GM12878 (cell line): ENCODE data around the gene AAR2. TPM values are rescaled to one million over a fixed set of nuclear protein-coding genes. Genes with fewer than 3 reads are reported as not detected.

Source experiments
- ATAC-seq: fragments of 200-7000 bp; cut with Tn5 transposase; 3 replicates; pipeline ENCODE4 v1.9.1; 2020; ENCODE audit warnings: mild to moderate bottlenecking, moderate library complexity
- BruUV-seq: library from RNA; stranded (reverse); fragments of 400-500 nt; replicated peaks from 2 replicates; lab custom pipeline; 2021; lab: Mats Ljungman, UMichigan
- CTCF ChIA-PET: fragments of 300-600 bp; sonication (Branson Sonifier 250); formaldehyde crosslinking; extraction: SDS; loops from one replicate; lab custom pipeline; 2021; ENCODE audit warnings: inconsistent platforms; lab: Yijun Ruan, JAX
- POLR2A ChIA-PET: fragments of 350-600 bp; formaldehyde crosslinking; extraction: SDS; loops from one replicate; lab custom pipeline; 2021; ENCODE audit warnings: inconsistent platforms; lab: Charles Lee
- RAD21 ChIA-PET: fragments of 300-600 bp; sonication (Branson Sonifier 250); formaldehyde crosslinking; loops from one replicate; lab custom pipeline; 2023; ENCODE audit warnings: antibody characterized with exemption; ENCODE audit not compliant: unreplicated experiment; lab: Charles Lee
- SMC1A ChIA-PET: fragments of 300-600 bp; sonication (Branson Sonifier 250); formaldehyde crosslinking; loops from one replicate; lab custom pipeline; 2023; ENCODE audit not compliant: unreplicated experiment, uncharacterized antibody; lab: Charles Lee
- DNase-seq: peaks from one replicate; pipeline ENCODE4 v3.0.0-alpha.2; 2011; ENCODE audit warnings: low read depth, low spot score
- FAIRE-seq: peaks from 3 replicates; lab custom pipeline; 2011; peaks lifted over from hg19 to GRCh38; lab: Jason Lieb, UNC
- H2AFZ ChIP-seq: 2 replicates; pipeline ENCODE4 v1.6.0; 2011; ENCODE audit warnings: low read depth, low read length, control low read depth; ENCODE audit not compliant: control insufficient read depth
- H3K27ac ChIP-seq: 2 replicates; pipeline ENCODE4 v1.5.1; 2011; ENCODE audit warnings: control low read depth; ENCODE audit not compliant: control insufficient read depth, insufficient read depth
- H3K27me3 ChIP-seq, 2 experiments: replicated peaks in 1 of 2; 2 replicates each; pipeline versions ENCODE4 v1.6.0 to v1.6.1; 2011; ENCODE audit warnings: low read length in 1 of 2; ENCODE audit not compliant: control insufficient read depth in 2 of 2, insufficient read depth in 2 of 2
- H3K36me3 ChIP-seq, 2 experiments: 2 replicates each; pipeline ENCODE4 v1.5.1; 2011; ENCODE audit warnings: low read length in 1 of 2; ENCODE audit not compliant: control insufficient read depth in 2 of 2, insufficient read depth in 2 of 2
- H3K4me1 ChIP-seq: 2 replicates; pipeline ENCODE4 v1.6.1; 2011; ENCODE audit warnings: mild to moderate bottlenecking, low read length, moderate library complexity, mixed read lengths; ENCODE audit not compliant: control insufficient read depth, insufficient read depth
- H3K4me2 ChIP-seq: 2 replicates; pipeline ENCODE4 v1.6.0; 2011; ENCODE audit warnings: control low read depth; ENCODE audit not compliant: control insufficient read depth, insufficient read depth
- H3K4me3 ChIP-seq: fragments of 200-600 bp; sonication (generic); 2 replicates; pipeline ENCODE4 v1.5.1; 2016
- H3K79me2 ChIP-seq: 2 replicates; pipeline ENCODE4 v1.6.0; 2011; ENCODE audit warnings: low read length; ENCODE audit not compliant: control insufficient read depth, insufficient read depth
- H3K9ac ChIP-seq: 2 replicates; pipeline ENCODE4 v1.8.0; 2011; ENCODE audit warnings: low read length, control low read depth, mixed read lengths; ENCODE audit not compliant: control insufficient read depth, insufficient read depth
- H3K9me3 ChIP-seq: replicated peaks from 3 replicates; pipeline ENCODE4 v1.5.1; 2011; ENCODE audit warnings: mild to moderate bottlenecking, low read length; ENCODE audit not compliant: control insufficient read depth, insufficient read depth
- H4K20me1 ChIP-seq: 2 replicates; pipeline ENCODE4 v1.6.0; 2011; ENCODE audit not compliant: control insufficient read depth, insufficient read depth
- BCL11A ChIP-seq: IDR thresholded peaks from 2 replicates; pipeline ENCODE4 v1.6.1; 2011; ENCODE audit warnings: low read depth, low read length
- CBX5 ChIP-seq: sonication (generic); IDR thresholded peaks from 2 replicates; pipeline ENCODE4 v1.6.1; 2016; ENCODE audit warnings: low read depth, moderate library complexity, mild to moderate bottlenecking, inconsistent platforms
- FOXM1 ChIP-seq: IDR thresholded peaks from 2 replicates; pipeline ENCODE4 v1.6.1; 2012; ENCODE audit warnings: low read depth, mild to moderate bottlenecking, inconsistent platforms, low read length, moderate library complexity
- IKZF1 ChIP-seq: fragments of 450-650 bp; conservative IDR thresholded peaks from 2 replicates; pipeline ENCODE4 v1.6.1; 2017; ENCODE audit warnings: antibody characterized with exemption, mild to moderate bottlenecking
- LARP7 ChIP-seq: fragments of 450-650 bp; IDR thresholded peaks from 2 replicates; pipeline ENCODE4 v1.6.1; 2017; ENCODE audit warnings: mild to moderate bottlenecking
- MEF2A ChIP-seq: IDR thresholded peaks from 2 replicates; pipeline ENCODE4 v1.6.1; 2011; ENCODE audit warnings: low read depth, mild to moderate bottlenecking, low read length, moderate library complexity; ENCODE audit not compliant: insufficient read depth
- MXI1 ChIP-seq: fragments of 150-350 bp; IDR thresholded peaks from 2 replicates; pipeline ENCODE4 v1.6.1; 2011; ENCODE audit warnings: low read depth, mild to moderate bottlenecking, inconsistent platforms, low read length, improper control_type of control experiment
- NBN ChIP-seq: fragments of 450-650 bp; IDR thresholded peaks from 2 replicates; pipeline ENCODE4 v1.6.1; 2016
- NFIC ChIP-seq: IDR thresholded peaks from 2 replicates; pipeline ENCODE4 v1.6.1; 2012; ENCODE audit warnings: low read depth, mild to moderate bottlenecking, inconsistent platforms, low read length, moderate library complexity
- NRF1 ChIP-seq: conservative IDR thresholded peaks from 2 replicates; pipeline ENCODE4 v1.6.1; 2011; ENCODE audit warnings: mild to moderate bottlenecking, low read depth, low read length, improper control_type of control experiment
- RAD51 ChIP-seq: fragments of 450-650 bp; IDR thresholded peaks from 2 replicates; pipeline ENCODE4 v1.6.1; 2016; ENCODE audit warnings: moderate library complexity, mild to moderate bottlenecking, inconsistent platforms
- RCOR1 ChIP-seq: conservative IDR thresholded peaks from 2 replicates; pipeline ENCODE4 v1.6.1; 2012; ENCODE audit warnings: low read depth, low read length, improper control_type of control experiment
- RFX5 ChIP-seq: IDR thresholded peaks from 2 replicates; pipeline ENCODE4 v1.6.1; 2011; ENCODE audit warnings: low read depth, low read length, improper control_type of control experiment
- RUNX3 ChIP-seq: IDR thresholded peaks from 2 replicates; pipeline ENCODE4 v1.6.1; 2012; ENCODE audit warnings: low read length, inconsistent platforms
- TAF1 ChIP-seq: IDR thresholded peaks from 2 replicates; pipeline ENCODE4 v1.6.1; 2011; ENCODE audit warnings: mild to moderate bottlenecking, low read depth, low read length, borderline replicate concordance
- YBX1 ChIP-seq: fragments of 450-650 bp; IDR thresholded peaks from 2 replicates; pipeline ENCODE4 v1.6.1; 2016; ENCODE audit warnings: antibody characterized with exemption
- ZBED1 ChIP-seq: IDR thresholded peaks from 2 replicates; pipeline ENCODE4 v1.6.1; 2016; ENCODE audit warnings: borderline replicate concordance
- ZNF217 ChIP-seq: fragments of 450-650 bp; IDR thresholded peaks from 2 replicates; pipeline ENCODE4 v1.6.1; 2017; ENCODE audit warnings: antibody characterized with exemption, mild to moderate bottlenecking
- WGBS: methylation state at CpG from one replicate; pipeline ENCODE4 v1.1.6; 2016; ENCODE audit warnings: low lambda C conversion rate; ENCODE audit not compliant: insufficient replicate concordance, insufficient coverage; ENCODE audit errors: missing lambda C conversion rate; 5-methylcytosine and 5-hydroxymethylcytosine counted together
- in situ Hi-C: fragments of 300-500 bp; cut with MboI; formaldehyde crosslinking; loops from 9 replicates; pipeline ENCODE4 v1.14.3; 2018; ENCODE audit warnings: mixed read lengths
- intact Hi-C: fragments of 100-400 bp; cut with micrococcal nuclease; formaldehyde crosslinking; loops from one replicate; pipeline ENCODE4 v1.14.2; 2022; ENCODE audit not compliant: unreplicated experiment
- polyA plus RNA-seq, 11 experiments: library from polyadenylated mRNA; depleted of rRNA in 4 of 11; unstranded in 6 of 11; stranded (reverse) in 5 of 11; fragments of >200 nt; fragmentation: Nextera tagmentation in 4 of 11; fragmentation: Illumina TruSeq in 1 of 11; extraction: Ambion mirVana in 4 of 11; extraction: Trizol in 1 of 11; gene quantifications; 1 replicate in 1 of 11; 2 replicates in 10 of 11; pipeline versions ENCODE4 v1.2.1 to v1.2.3, GENCODE V29; 2011 to 2016; ENCODE audit warnings: inconsistent platforms in 2 of 11, missing spikeins in 2 of 11, low read depth in 1 of 11
- total RNA-seq, 4 experiments: library from RNA; depleted of rRNA in 3 of 4; stranded (reverse); fragments of >200 nt in 3 of 4; fragmentation: Illumina TruSeq in 1 of 4; extraction: Trizol in 1 of 4; gene quantifications; 2 replicates each; pipeline versions ENCODE4 v1.2.1 to v1.2.3, GENCODE V29; 2013 to 2021
- TF ChIP-seq, protein P1 (sequence below): IDR thresholded peaks from 2 replicates; pipeline ENCODE4 v1.6.1; 2011; ENCODE audit warnings: low read depth, mild to moderate bottlenecking, low read length, moderate library complexity, borderline replicate concordance; ENCODE audit errors: extremely low read depth
- TF ChIP-seq, protein P2 (sequence below): IDR thresholded peaks from 2 replicates; pipeline ENCODE4 v1.6.1; 2011; ENCODE audit warnings: mild to moderate bottlenecking, low read depth, low read length, moderate library complexity; ENCODE audit not compliant: insufficient replicate concordance
- TF ChIP-seq, protein P3 (sequence below): IDR thresholded peaks from 2 replicates; pipeline ENCODE4 v1.6.1; 2011; ENCODE audit warnings: low read depth, low read length, improper control_type of control experiment, borderline replicate concordance

AAR2 gene
- total and polyA plus RNA-seq, 10 of the 15 experiments (the other 5 are each of a cell fraction or from before 2014, with no cell fraction given) = 6.5 to 41.7 (median 30.3) TPM

DNA sequence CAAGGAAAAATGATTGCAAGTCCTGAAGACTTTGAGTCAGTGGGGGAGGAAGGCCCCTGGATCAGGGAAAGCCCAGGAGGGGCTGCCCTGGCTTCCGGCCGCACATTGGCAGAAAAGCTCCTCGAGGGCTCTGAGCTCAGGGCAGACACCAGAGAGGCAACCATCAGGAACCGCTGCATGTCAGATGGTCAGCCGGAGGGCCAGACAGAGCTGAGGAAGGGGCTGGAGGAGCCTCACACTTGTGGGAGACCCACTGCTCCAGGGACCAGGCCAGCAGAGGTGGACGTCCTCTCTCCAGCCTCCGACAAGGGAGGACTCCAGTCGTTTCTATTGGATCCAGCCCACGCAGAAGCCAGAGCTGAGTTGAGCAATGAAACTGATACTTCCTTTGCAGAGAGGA is 30.2 kb upstream of the AAR2 start:
- H3K4me2 ChIP-seq = no peak overlapping the region

DNA sequence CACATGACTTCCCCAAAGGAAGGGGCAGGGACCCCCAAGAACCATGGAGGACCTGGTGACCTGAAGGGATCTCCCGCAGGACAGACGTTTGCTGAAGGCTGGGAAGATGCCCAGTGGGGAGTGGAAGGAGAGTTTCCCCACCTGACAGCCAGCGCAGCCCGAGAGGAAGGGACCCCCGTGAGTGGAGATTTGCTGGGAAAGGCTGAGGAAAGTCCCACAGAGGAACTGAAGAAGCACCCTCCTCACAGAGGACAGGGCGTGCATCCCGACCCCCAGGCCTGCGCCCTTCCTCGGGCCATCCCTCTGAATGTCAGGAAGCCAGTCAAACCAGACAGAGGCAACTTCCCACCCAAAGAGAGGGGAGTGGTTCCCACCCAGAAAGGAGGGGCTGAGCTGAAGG is 29.6 kb upstream of the AAR2 start:
- no peaks in the 10 kb centered on the region for H3K9me3 ChIP-seq
- H3K79me2 ChIP-seq = no peaks in the 10 kb centered on the region
- FAIRE-seq = no peak
- H3K27me3 ChIP-seq = peaks cover 0 to 3% of the 10 kb centered on the region in 2 experiments; a peak in 1 of 4 replicates
- no peaks in the 10 kb centered on the region for H3K4me1 ChIP-seq
- 12% methylated on average over 9 of the region's 9 CpGs for WGBS
- no peak for DNase-seq
- H3K27ac ChIP-seq = no peak overlapping the region
- no peaks in the 10 kb centered on the region for H4K20me1 ChIP-seq
- H3K9ac ChIP-seq = no peak overlapping the region
- ChIA-PET SMC1A (interaction anchor here (0.7 to 1.3 kb wide), 3 partner anchors 15 to 215 kb away, joined by 3 to 4 read pairs (median 3); no protein-coding TSS in a partner anchor), CTCF (interaction anchor here (1.0 to 1.1 kb wide), 2 partner anchors 9 to 232 kb away, joined by 3 read pairs; no protein-coding TSS in a partner anchor), POLR2A (no interaction called here), RAD21 (interaction anchor here (1.4 kb wide), 1 partner anchor 233 kb away, joined by 4 read pairs; no protein-coding TSS in a partner anchor)
- no TSS peak for BruUV-seq
- H3K4me2 ChIP-seq = no peak overlapping the region
- ATAC-seq = no peak
- H3K4me3 ChIP-seq = no peak overlapping the region
- H2AFZ ChIP-seq = no peak overlapping the region
- no peaks in the 10 kb centered on the region for H3K36me3 ChIP-seq
- in situ Hi-C loops = no loop called here
- intact Hi-C loops = no loop called here
- TF ChIP-seq, protein P1, sequence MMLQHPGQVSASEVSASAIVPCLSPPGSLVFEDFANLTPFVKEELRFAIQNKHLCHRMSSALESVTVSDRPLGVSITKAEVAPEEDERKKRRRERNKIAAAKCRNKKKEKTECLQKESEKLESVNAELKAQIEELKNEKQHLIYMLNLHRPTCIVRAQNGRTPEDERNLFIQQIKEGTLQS = no peak
- no peak for TF ChIP-seq YBX1
- no peak for TF ChIP-seq NRF1
- no peak for TF ChIP-seq ZBED1
- no peak for TF ChIP-seq IKZF1
- TF ChIP-seq RUNX3 = no peak
- no peak for TF ChIP-seq RAD51
- TF ChIP-seq ZNF217 = no peak
- no peak for TF ChIP-seq RCOR1
- TF ChIP-seq, protein P2, sequence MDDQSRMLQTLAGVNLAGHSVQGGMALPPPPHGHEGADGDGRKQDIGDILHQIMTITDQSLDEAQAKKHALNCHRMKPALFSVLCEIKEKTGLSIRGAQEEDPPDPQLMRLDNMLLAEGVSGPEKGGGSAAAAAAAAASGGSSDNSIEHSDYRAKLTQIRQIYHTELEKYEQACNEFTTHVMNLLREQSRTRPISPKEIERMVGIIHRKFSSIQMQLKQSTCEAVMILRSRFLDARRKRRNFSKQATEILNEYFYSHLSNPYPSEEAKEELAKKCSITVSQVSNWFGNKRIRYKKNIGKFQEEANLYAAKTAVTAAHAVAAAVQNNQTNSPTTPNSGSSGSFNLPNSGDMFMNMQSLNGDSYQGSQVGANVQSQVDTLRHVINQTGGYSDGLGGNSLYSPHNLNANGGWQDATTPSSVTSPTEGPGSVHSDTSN = no peak
- TF ChIP-seq MEF2A = no peak

More for the DNA sequence above, 30.2 kb upstream of the AAR2 start:
- intact Hi-C loops = no loop called here
- Histone ChIP-seq H3K79me2 (no peaks in the 10 kb centered on the region), H3K9me3 (no peaks in the 10 kb centered on the region), H3K4me1 (no peaks in the 10 kb centered on the region), H3K27ac (no peak overlapping the region), H3K27me3 (peaks cover 0 to 3% of the 10 kb centered on the region in 2 experiments; a peak in 1 of 4 replicates), H4K20me1 (no peaks in the 10 kb centered on the region), H2AFZ (no peak overlapping the region), H3K4me3 (no peak overlapping the region), H3K9ac (no peak overlapping the region), H3K36me3 (no peaks in the 10 kb centered on the region)
- CTCF ChIA-PET = interaction anchor here (1.0 to 1.1 kb wide), 2 partner anchors 8 to 233 kb away, joined by 3 read pairs; no protein-coding TSS in a partner anchor
- 32% methylated on average over 9 of the region's 9 CpGs for WGBS
- no peak for FAIRE-seq
- TF ChIP-seq TAF1 = no peak
- no peak for TF ChIP-seq NFIC
- TF ChIP-seq MXI1 = no peak
- no peak for TF ChIP-seq RFX5
- TF ChIP-seq FOXM1 = no peak
- no peak for TF ChIP-seq BCL11A
- TF ChIP-seq, protein P3, sequence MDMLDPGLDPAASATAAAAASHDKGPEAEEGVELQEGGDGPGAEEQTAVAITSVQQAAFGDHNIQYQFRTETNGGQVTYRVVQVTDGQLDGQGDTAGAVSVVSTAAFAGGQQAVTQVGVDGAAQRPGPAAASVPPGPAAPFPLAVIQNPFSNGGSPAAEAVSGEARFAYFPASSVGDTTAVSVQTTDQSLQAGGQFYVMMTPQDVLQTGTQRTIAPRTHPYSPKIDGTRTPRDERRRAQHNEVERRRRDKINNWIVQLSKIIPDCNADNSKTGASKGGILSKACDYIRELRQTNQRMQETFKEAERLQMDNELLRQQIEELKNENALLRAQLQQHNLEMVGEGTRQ = no peak
- TF ChIP-seq RCOR1 = no peak
- no peak for TF ChIP-seq NBN
- TF ChIP-seq CBX5 = no peak
- TF ChIP-seq LARP7 = no peak
- SMC1A ChIA-PET = interaction anchor here (0.6 to 1.3 kb wide), 4 partner anchors 16 to 286 kb away, joined by 3 to 5 read pairs (median 4); no protein-coding TSS in a partner anchor
- ATAC-seq = no peak
- POLR2A ChIA-PET = no interaction called here
- no peak for DNase-seq
- RAD21 ChIA-PET = interaction anchor here (1.4 kb wide), 1 partner anchor 234 kb away, joined by 4 read pairs; no protein-coding TSS in a partner anchor
- in situ Hi-C loops = no loop called here
- BruUV-seq = no TSS peak
